ENCODE data around the gene CLMP. TPM values are rescaled to one million over a fixed set of nuclear protein-coding genes. Genes with fewer than 3 reads are reported as not detected.

Gene CLMP
- total and polyA plus RNA-seq, 4 donors = 8.2 to 107 (median 47.4) TPM

DNA sequence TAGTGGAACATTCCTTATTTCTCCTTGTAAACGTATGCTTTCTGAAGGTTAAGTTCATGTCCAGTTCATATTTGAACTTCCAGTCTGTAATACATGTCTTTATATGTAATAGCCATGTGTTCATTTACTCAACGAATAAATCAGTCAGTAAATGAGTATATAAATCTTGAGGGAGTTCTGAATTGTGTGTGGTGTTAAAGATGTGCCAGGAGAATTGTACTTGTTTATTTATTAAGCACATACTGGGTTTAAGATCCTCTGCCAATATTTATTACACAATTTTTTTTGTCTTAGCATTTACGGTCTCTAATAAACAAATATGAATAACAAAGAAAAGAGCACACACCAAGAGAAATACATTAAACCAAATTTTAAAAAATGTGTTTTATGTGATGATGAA, 26.5 kb upstream of the CLMP start:
- intact Hi-C loops (cut with DNase I) = no loop called here
- H3K9me3 ChIP-seq (ENCODE audit: control insufficient read depth, low read length) = peaks cover 3% of the 10 kb centered on the region
- H3K27me3 ChIP-seq (ENCODE audit: control insufficient read depth in 1 of 2, insufficient read depth in 2 of 2, low read length in 1 of 2) = no peaks in the 10 kb centered on the region
- no peak for DNase-seq
- no peak for ATAC-seq (ENCODE audit: low FRiP score)
- no peak overlapping the region for H3K4me3 ChIP-seq (ENCODE audit: low read length in 2 of 2)
- H3K27ac ChIP-seq (ENCODE audit: low read depth in 1 of 2, low read length in 2 of 2) = no peak overlapping the region
- peaks cover 0 to 3% of the 10 kb centered on the region in 2 donors for H3K4me1 ChIP-seq (ENCODE audit: control insufficient read depth in 1 of 2, insufficient read depth in 2 of 2, low read length in 2 of 2)
- 91 to 95% methylated on average over 3 of the region's 3 CpGs for WGBS, 2 donors
- no peaks in the 10 kb centered on the region for H3K36me3 ChIP-seq (ENCODE audit: control insufficient read depth in 1 of 2, insufficient read depth in 2 of 2, low read length in 1 of 2)

DNA sequence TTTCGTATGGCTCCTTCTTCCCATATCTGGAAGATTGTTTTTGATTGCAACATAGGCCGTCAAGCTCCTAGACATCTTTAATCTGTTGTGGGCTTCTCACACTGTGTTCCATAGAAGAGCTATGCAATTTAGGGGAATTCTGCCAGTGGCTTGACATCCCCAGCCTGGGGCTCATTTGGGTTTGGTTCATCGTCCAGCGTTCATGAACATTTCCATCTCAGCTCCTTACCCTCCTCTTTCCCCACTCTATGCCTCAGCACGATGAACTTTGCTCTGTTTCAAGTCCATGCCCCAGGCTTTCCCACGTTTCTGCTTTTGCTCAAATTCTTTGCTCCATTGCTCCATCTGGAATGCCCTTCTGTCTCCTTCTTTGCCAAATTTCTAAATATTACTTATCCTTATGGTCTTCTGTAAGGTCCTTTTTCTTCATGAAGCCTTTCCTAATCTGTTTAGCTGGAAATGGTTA, 26.1 kb upstream of the CLMP start:
- Histone ChIP-seq H3K27ac (ENCODE audit: low read depth in 1 of 2, low read length in 2 of 2) (no peak overlapping the region), H3K9me3 (ENCODE audit: control insufficient read depth, low read length) (peaks cover 3% of the 10 kb centered on the region), H3K4me3 (ENCODE audit: low read length in 2 of 2) (no peak overlapping the region), H3K4me1 (ENCODE audit: control insufficient read depth in 1 of 2, insufficient read depth in 2 of 2, low read length in 2 of 2) (peaks cover 0 to 3% of the 10 kb centered on the region in 2 donors), H3K36me3 (ENCODE audit: control insufficient read depth in 1 of 2, insufficient read depth in 2 of 2, low read length in 1 of 2) (no peaks in the 10 kb centered on the region), H3K27me3 (ENCODE audit: control insufficient read depth in 1 of 2, insufficient read depth in 2 of 2, low read length in 1 of 2) (no peaks in the 10 kb centered on the region)
- DNase-seq (no peak), ATAC-seq (ENCODE audit: low FRiP score) (no peak)
- 85 to 88% methylated on average over 6 of the region's 6 CpGs for WGBS, 2 donors
- intact Hi-C loops (cut with DNase I) = no loop called here

DNA sequence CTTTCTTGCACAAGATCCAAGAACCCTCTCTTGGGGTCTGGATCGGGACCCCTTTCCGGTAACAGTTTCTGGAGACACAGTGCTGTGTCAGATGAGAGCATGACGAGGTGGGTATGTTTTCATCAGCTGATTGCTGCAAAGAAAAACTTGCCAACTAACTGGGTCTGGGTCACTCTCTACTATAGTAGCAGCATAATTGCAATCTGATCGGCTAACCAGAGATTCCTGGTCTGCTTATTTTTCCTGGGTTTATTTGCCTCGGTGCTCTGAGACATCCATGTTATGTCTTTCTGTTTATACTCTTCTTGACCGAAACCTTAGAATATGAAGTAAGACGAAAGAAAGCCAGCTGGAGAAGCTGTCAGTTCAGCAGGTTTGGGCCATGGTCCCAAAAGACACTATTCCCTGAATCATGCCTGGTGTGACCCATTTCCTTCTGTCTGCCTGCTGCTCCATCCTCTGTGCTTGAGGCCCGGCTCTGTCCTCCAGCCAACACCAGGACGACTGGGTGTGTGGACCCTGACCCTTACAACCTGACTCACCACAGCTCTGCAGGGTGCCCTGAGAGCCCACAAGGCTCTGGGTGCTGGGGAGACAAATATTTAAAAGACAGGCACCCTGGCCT, 24.1 kb upstream of the CLMP start:
- no peaks in the 10 kb centered on the region for H3K36me3 ChIP-seq (ENCODE audit: control insufficient read depth in 1 of 2, insufficient read depth in 2 of 2, low read length in 1 of 2)
- intact Hi-C loops (cut with DNase I) = no loop called here
- ATAC-seq (ENCODE audit: low FRiP score) (no peak), DNase-seq (no peak)
- H3K27ac ChIP-seq (ENCODE audit: low read depth in 1 of 2, low read length in 2 of 2) = no peak overlapping the region
- no peaks in the 10 kb centered on the region for H3K27me3 ChIP-seq (ENCODE audit: control insufficient read depth in 1 of 2, insufficient read depth in 2 of 2, low read length in 1 of 2)
- H3K4me1 ChIP-seq (ENCODE audit: control insufficient read depth in 1 of 2, insufficient read depth in 2 of 2, low read length in 2 of 2) = peaks cover 0 to 3% of the 10 kb centered on the region in 2 donors
- H3K4me3 ChIP-seq (ENCODE audit: low read length in 2 of 2) = no peak overlapping the region
- WGBS, 2 donors = 44 to 50% methylated on average over 9 of the region's 9 CpGs
- H3K9me3 ChIP-seq (ENCODE audit: control insufficient read depth, low read length) = peaks cover 3% of the 10 kb centered on the region

DNA sequence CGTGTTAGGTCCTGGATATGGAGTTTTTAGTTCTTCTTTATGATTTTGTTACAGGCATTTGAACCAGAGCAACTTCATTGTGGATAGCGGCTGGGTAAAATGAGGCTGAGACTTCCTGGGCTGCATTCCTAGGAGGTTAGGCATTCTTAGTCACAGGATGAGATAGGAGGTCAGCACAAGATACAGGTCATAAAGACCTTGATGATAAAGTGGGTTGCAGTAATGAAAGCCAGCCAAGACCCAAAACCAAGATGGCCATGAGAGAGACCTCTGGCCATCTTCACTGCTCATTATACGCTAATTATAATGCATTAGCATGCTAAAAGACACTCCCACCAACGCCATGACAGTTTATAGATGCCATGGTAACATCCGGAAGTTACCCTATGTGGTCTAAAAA, 23.4 kb upstream of the CLMP start:
- no peak overlapping the region for H3K4me3 ChIP-seq (ENCODE audit: low read length in 2 of 2)
- ATAC-seq (ENCODE audit: low FRiP score) (no peak), DNase-seq (no peak)
- H3K4me1 ChIP-seq (ENCODE audit: control insufficient read depth in 1 of 2, insufficient read depth in 2 of 2, low read length in 2 of 2) = peaks cover 0 to 3% of the 10 kb centered on the region in 2 donors
- H3K36me3 ChIP-seq (ENCODE audit: control insufficient read depth in 1 of 2, insufficient read depth in 2 of 2, low read length in 1 of 2) = no peaks in the 10 kb centered on the region
- H3K9me3 ChIP-seq (ENCODE audit: control insufficient read depth, low read length) = peaks cover 3% of the 10 kb centered on the region
- no peaks in the 10 kb centered on the region for H3K27me3 ChIP-seq (ENCODE audit: control insufficient read depth in 1 of 2, insufficient read depth in 2 of 2, low read length in 1 of 2)
- intact Hi-C loops (cut with DNase I) = no loop called here
- 76 to 78% methylated on average over 5 of the region's 5 CpGs for WGBS, 2 donors
- no peak overlapping the region for H3K27ac ChIP-seq (ENCODE audit: low read depth in 1 of 2, low read length in 2 of 2)

DNA sequence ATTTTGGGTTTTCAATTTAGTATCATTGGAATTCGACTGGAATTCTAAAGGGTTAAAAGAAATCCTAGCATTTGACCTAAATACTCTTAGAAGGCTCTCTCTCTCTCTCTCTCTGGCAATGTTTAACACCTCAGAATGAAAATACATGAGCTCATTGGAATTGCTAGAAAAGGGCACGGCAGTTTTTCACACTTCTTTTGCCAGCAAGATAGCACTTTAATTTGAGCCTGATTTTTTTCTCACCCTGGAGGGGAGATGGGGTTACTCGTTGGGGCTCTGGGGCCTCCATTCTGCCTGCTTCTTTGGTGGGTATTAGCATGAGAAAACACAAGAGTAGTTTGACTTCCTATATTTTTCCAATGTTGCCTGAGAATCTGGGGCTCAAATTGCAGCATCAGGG, 22.8 kb upstream of the CLMP start:
- H3K4me1 ChIP-seq (ENCODE audit: control insufficient read depth in 1 of 2, insufficient read depth in 2 of 2, low read length in 2 of 2) = peaks cover 0 to 3% of the 10 kb centered on the region in 2 donors
- DNase-seq (no peak), ATAC-seq (ENCODE audit: low FRiP score) (no peak)
- peaks cover 3% of the 10 kb centered on the region for H3K9me3 ChIP-seq (ENCODE audit: control insufficient read depth, low read length)
- WGBS, 2 donors = 3% methylated on average over 3 of the region's 3 CpGs
- no peaks in the 10 kb centered on the region for H3K27me3 ChIP-seq (ENCODE audit: control insufficient read depth in 1 of 2, insufficient read depth in 2 of 2, low read length in 1 of 2)
- intact Hi-C loops (cut with DNase I) = no loop called here
- H3K27ac ChIP-seq (ENCODE audit: low read depth in 1 of 2, low read length in 2 of 2) = no peak overlapping the region
- no peak overlapping the region for H3K4me3 ChIP-seq (ENCODE audit: low read length in 2 of 2)
- H3K36me3 ChIP-seq (ENCODE audit: control insufficient read depth in 1 of 2, insufficient read depth in 2 of 2, low read length in 1 of 2) = no peaks in the 10 kb centered on the region

DNA sequence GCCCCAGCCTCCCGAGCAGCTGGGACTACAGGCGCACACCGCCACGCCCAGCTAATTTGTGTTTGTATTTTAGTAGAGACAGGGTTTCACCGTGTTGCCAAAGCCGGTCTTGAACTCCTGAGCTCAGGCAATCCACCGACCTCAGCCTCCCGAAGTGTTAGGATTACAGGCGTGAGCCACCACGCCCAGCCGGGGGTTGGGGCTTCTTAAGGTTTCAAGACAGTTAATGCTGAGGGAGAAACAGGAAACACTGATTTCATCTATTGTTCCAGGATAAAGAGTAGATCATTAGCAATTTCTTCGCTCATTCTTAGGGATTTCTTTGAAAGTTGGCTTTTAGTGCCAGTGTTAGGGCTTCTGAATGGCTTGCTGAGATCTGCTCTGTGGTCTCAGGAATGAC, 21.2 kb upstream of the CLMP start:
- Histone ChIP-seq H3K4me3 (ENCODE audit: low read length in 2 of 2) (no peak overlapping the region), H3K4me1 (ENCODE audit: control insufficient read depth in 1 of 2, insufficient read depth in 2 of 2, low read length in 2 of 2) (peaks cover 0 to 3% of the 10 kb centered on the region in 2 donors), H3K27me3 (ENCODE audit: control insufficient read depth in 1 of 2, insufficient read depth in 2 of 2, low read length in 1 of 2) (no peaks in the 10 kb centered on the region), H3K27ac (ENCODE audit: low read depth in 1 of 2, low read length in 2 of 2) (no peak overlapping the region), H3K9me3 (ENCODE audit: control insufficient read depth, low read length) (no peaks in the 10 kb centered on the region), H3K36me3 (ENCODE audit: control insufficient read depth in 1 of 2, insufficient read depth in 2 of 2, low read length in 1 of 2) (no peaks in the 10 kb centered on the region)
- 96 to 97% methylated on average over 12 of the region's 12 CpGs for WGBS, 2 donors
- intact Hi-C loops (cut with DNase I) = no loop called here
- DNase-seq (no peak), ATAC-seq (ENCODE audit: low FRiP score) (no peak)

GRCh38 chr11:123214940-123215339, 19.9 kb upstream of the CLMP start:
- H3K36me3 ChIP-seq (ENCODE audit: control insufficient read depth in 1 of 2, insufficient read depth in 2 of 2, low read length in 1 of 2) = no peaks in the 10 kb centered on the region
- H3K4me3 ChIP-seq (ENCODE audit: low read length in 2 of 2) = no peak overlapping the region
- WGBS, 2 donors = 98 to 100% methylated on average over 1 of the region's 1 CpG
- H3K9me3 ChIP-seq (ENCODE audit: control insufficient read depth, low read length) = no peaks in the 10 kb centered on the region
- intact Hi-C loops (cut with DNase I) = no loop called here
- no peak overlapping the region for H3K27ac ChIP-seq (ENCODE audit: low read depth in 1 of 2, low read length in 2 of 2)
- DNase-seq = no peak
- ATAC-seq (ENCODE audit: low FRiP score) = no peak
- no peaks in the 10 kb centered on the region for H3K27me3 ChIP-seq (ENCODE audit: control insufficient read depth in 1 of 2, insufficient read depth in 2 of 2, low read length in 1 of 2)
- peaks cover 0 to 3% of the 10 kb centered on the region in 2 donors for H3K4me1 ChIP-seq (ENCODE audit: control insufficient read depth in 1 of 2, insufficient read depth in 2 of 2, low read length in 2 of 2)

DNA sequence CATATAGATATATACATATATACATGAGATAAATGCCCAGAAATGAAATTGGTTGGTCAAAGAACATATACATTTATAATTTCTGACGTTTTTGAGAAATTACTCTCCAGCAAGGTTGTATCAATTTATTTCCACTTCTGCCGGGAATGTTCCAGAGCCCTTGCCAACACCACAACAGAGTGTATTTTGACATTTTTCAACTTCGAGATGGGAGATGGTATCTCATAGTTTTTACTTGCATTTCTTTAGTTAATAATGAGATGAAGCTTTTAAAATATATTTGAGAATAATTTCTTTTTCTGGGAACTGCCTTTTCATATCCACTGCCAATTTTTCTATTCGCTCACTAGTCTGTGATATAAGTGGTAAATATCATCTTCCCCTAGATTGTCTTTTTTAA, 19.3 kb upstream of the CLMP start:
- DNase-seq (no peak), ATAC-seq (ENCODE audit: low FRiP score) (no peak)
- intact Hi-C loops (cut with DNase I) = no loop called here
- H3K27ac ChIP-seq (ENCODE audit: low read depth in 1 of 2, low read length in 2 of 2) = no peak overlapping the region
- H3K36me3 ChIP-seq (ENCODE audit: control insufficient read depth in 1 of 2, insufficient read depth in 2 of 2, low read length in 1 of 2) = no peaks in the 10 kb centered on the region
- no peaks in the 10 kb centered on the region for H3K9me3 ChIP-seq (ENCODE audit: control insufficient read depth, low read length)
- 54 to 55% methylated on average over 4 of the region's 4 CpGs for WGBS, 2 donors
- no peak overlapping the region for H3K4me3 ChIP-seq (ENCODE audit: low read length in 2 of 2)
- no peaks in the 10 kb centered on the region for H3K27me3 ChIP-seq (ENCODE audit: control insufficient read depth in 1 of 2, insufficient read depth in 2 of 2, low read length in 1 of 2)
- H3K4me1 ChIP-seq (ENCODE audit: control insufficient read depth in 1 of 2, insufficient read depth in 2 of 2, low read length in 2 of 2) = peaks cover 0 to 3% of the 10 kb centered on the region in 2 donors

DNA sequence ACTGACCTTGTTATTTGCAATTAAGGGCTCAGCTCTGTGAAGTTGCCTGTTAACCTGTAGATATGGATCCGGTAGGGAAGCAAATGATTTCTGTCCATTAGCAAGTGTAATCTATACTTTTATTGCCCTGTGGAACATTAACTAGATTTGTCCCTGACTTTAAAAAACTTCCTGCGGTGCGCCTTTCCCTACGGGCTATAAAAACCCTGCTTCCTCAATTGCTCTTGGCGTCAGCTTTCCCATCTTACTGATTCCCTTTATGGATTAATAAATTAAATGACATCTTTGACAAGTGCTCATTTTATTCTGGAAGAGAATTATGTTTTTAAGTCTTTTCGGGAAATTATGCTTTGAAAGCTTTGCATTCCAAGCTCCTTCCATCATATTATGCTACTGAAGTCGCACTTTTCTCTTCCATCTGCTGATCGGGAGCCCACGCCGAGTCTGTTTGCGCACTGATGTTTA, 18.3 kb upstream of the CLMP start:
- 87 to 92% methylated on average over 11 of the region's 11 CpGs for WGBS, 2 donors

More for the DNA sequence above, 18.3 kb upstream of the CLMP start:
- no peaks in the 10 kb centered on the region for H3K4me1 ChIP-seq (ENCODE audit: control insufficient read depth in 1 of 2, insufficient read depth in 2 of 2, low read length in 2 of 2)
- H3K4me3 ChIP-seq (ENCODE audit: low read length in 2 of 2) = no peak overlapping the region
- DNase-seq (no peak), ATAC-seq (ENCODE audit: low FRiP score) (no peak)
- H3K27ac ChIP-seq (ENCODE audit: low read depth in 1 of 2, low read length in 2 of 2) = no peak overlapping the region
- H3K9me3 ChIP-seq (ENCODE audit: control insufficient read depth, low read length) = no peaks in the 10 kb centered on the region
- no peaks in the 10 kb centered on the region for H3K36me3 ChIP-seq (ENCODE audit: control insufficient read depth in 1 of 2, insufficient read depth in 2 of 2, low read length in 1 of 2)
- intact Hi-C loops (cut with DNase I) = no loop called here
- H3K27me3 ChIP-seq (ENCODE audit: control insufficient read depth in 1 of 2, insufficient read depth in 2 of 2, low read length in 1 of 2) = no peaks in the 10 kb centered on the region

All from aorta (tissue), 5 donors.